Stimulated activated CD4-positive, alpha-beta T cell treated with anti-CD3 and anti-CD28 coated beads, Interleukin-4, amount 100 ng/mL, for 1 hour (primary cell): ENCODE data around the gene RAB40B.

Experiments used
- DNase-seq: peaks from one replicate; pipeline ENCODE4 v3.0.0-alpha.2; 2020

RAB40B gene

DNA sequence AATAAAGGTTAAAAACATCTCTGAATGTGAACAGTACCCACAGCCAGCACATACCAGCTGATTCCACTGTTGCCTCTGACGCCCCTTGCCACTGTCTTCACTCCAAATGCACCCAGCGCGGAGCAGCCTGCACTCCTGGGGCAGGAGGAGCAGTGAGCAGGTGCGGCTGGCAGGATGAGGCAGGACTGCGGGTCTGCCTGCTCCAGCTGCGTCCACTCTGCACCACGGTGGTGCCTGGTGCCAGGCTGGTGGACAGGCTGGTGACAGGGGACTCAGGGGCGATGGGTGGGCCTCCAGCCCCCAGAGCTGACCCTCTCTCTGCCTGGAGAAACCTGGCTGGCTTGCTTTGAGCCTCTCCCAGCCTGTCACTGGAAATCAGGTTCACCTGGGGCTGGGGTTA, 9.4 kb downstream of the RAB40B start:
- no peak for DNase-seq

DNA sequence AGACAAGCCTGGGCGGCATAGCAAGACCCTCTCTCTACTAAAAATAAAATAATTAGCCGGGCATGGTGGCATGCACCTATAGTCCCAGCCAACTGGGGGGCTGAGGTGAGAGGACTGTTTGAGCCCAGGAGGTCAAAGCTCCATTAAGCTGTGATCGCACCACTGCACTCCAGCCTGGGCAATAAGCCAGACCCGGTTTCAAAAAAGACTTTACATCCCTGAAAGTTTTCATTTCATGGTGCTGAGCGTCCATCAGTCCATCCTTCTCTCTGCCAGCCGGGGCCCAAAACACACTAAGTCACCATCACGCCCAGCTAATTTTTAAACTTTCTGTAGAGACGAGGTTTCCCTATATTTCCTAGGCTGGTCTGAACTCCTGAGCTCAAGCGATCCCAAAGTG, 10.6 kb downstream of the RAB40B start:
- no peak for DNase-seq

- DNase-seq = no peak
These were observed 11.1 kb downstream of the RAB40B start for GRCh38 chr17:82687375-82687861.

- DNase-seq = no peak
These were observed 11.9 kb downstream of the RAB40B start for GRCh38 chr17:82686366-82687324.

GRCh38 chr17:82685291-82685690, 13.2 kb downstream of the RAB40B start:
- DNase-seq = no peak

DNA sequence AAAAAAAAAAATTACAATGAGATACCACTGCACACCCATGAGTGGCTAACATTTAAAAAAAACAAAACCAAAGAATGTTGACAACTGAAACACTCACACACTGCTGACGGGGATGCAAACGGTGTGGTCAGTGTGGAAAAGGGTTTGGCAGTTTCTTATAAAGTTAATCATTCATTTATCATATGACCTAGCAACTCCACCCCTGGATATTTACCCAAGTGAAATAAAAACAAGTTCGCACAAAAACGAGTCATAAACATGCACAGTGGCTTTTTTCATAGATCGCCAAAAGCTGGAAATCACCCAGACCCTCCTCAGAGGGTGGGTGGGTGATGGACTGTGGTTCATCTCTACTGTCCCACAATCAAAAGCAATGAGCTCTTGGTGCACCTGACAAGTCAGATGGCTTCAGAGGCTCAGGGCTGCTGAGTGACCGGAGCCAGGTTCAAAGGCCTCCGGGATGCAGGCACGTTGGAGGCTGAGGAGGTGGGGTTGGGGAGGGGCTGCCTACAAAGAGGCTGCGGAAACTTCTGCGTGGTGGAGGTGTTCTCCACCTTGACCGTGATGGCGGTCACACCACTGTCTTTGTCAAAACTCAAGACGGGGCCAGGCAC, 14.2 kb downstream of the RAB40B start:
- no peak for DNase-seq

DNA sequence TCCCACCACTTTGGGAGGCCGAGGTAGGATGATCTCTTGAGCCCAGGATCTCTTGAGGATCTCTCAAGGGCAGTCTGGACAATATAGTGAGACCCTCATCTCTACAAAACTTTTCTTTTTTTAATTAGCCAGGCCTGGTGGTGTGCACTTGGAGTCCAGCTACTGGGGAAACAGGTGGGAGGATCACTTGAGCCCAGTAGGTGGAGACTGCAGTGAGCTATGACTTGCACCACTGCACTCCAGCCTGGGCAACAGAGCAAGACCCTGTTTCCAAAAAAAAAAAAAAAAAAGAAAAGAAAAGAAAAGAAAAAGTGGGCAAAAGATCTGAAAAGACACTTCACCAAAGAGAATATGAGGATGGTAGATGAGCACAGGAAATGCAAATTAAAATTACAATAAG, 15.0 kb downstream of the RAB40B start:
- no peak for DNase-seq

DNA sequence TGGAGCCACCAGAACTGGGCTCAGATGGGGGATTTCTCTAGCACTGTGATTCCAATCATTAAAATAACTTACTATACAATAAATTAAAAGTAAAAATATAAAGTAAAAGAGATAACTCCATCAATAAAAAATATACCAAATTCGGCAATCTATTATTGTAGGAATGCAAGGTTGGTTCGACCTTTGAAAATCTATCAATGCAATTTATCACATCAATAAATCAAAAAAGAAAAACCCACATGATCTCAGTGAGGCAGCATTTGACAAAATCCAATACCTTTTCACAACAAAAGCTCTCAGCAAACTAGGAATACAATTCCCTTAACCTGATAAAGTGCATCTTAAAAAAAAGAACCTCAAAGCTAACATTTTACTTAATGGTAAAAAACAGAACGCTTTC, 17.0 kb downstream of the RAB40B start:
- DNase-seq = no peak

GRCh38 chr17:82679586-82680465, 18.7 kb downstream of the RAB40B start:
- no peak for DNase-seq

DNA sequence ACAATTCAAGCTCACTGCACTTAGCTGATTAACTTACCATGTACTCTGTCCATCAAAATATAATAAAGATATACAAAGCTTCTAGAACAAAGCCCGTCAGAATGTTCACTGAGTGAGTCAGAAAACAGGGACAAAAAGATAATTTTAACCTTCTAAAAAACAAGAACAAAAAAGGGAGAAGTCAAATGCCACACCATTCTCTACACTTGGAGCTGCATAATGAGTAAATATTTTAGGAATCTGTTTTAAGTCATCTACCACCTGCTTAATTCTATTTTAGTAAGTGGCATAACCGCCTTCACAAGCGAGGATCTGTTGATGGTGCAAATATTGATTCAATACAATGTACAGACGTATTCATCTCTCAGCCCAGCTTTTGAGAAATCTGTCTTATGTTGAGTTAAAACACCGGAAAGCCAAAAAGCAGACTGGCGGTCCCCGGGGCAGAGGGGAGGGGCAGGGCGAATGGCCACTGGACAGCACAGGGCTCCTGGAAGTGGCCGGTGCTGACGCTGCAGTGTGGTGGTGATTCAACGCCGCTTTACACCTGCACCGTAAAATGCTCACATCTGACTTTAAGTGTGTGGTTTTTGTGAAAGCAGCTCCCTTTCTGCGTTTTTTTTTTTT, 20.1 kb downstream of the RAB40B start:
- no peak for DNase-seq

- no peak for DNase-seq
These were observed 21.1 kb downstream of the RAB40B start for GRCh38 chr17:82677353-82677925.

- no peak for DNase-seq
These were observed 22.8 kb downstream of the RAB40B start for GRCh38 chr17:82675476-82676245.

DNA sequence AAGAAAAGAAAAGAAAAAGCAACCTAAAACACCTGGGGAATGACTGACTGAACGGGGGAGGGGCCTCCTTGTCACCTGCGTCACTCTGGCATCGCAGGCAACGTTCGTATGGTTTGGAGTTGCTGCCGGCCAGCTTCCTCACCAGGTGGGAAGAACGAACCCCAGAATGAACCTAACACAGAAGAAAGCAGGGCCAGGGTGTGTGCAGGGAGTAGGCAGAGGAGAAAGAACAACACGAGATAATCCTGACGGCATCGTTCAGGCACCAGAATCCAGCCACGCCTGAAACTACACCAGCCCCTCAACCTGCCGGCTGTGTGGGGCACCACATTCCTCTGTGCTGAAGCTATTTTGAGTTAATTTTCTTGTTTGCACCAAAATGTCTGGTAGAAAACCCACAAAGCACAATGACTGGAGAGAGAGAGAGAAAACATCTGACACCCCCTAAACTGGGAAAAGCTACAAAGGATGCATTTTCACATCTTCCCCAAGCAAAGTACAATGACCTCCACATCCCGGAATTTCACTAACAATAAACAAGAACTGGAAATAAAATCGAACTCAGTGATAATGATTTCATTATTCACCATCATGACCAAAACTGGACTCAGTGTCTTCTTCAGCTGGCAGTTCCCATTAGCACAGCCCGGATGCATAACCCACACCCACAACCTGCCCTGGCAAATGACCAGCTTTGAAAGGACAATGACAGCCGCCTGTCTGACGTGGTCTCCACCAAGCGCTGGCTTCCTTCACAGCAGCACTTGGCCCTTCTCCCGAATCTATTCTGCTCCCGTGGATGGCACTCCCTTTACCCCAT, 23.6 kb downstream of the RAB40B start:
- DNase-seq = no peak

DNA sequence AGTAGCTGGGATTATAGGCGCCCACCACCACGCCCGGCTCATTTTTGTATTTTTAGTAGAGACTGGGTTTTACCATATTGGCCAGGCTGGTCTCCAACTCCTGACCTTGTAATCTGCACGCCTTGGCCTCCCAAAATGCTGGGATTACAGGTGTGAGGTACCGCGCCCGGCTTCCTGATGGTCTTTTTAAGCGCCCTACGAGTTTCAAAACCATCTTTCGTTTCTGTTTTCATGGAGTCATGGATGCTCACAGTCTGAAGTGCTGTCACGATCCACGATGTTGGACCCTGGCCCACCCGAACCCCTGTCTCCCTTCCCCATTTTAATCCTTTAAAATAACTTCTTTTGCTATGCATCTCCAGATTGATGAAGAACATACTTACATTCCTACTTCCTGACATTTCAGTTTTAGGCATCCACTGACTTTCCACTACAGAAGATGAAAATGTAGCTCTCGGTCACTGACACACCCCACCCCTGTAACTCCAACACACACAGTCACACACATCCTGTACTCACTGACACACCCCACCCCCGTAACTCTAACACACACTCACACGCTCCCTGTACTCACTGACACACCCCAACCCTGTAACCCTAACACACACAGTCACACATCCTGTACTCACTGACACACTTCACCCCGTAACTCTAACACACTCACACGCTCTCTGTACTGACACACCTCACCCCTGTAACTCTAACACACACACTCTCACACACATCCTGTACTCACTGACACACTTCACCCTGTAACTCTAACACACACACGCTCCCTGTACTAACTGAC, 27.6 kb downstream of the RAB40B start:
- DNase-seq = no peak

DNA sequence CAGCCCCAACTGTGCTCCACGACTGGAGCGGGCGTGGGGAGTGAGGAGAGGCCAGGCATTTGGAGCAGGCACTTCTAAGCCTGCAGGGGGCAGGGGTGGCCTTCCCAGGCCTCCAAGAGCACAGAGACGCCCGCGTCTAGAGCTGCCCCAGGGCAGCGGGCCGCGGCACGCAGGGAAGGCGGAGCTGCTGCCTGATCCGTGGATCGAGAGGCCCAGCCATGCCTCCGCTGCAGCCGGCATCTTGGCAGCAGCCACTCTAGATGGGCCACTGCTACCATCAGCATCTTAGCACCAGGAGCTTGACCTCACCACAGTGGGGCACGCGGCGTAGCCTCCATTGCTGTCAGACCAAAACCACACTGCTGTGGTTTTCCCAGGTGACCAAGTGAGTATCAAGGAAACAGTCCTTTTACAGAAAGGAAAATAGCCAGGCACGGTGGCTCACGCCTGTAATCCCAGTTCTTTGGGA, 29.8 kb downstream of the RAB40B start:
- peak; percentile 42 for DNase-seq

DNA sequence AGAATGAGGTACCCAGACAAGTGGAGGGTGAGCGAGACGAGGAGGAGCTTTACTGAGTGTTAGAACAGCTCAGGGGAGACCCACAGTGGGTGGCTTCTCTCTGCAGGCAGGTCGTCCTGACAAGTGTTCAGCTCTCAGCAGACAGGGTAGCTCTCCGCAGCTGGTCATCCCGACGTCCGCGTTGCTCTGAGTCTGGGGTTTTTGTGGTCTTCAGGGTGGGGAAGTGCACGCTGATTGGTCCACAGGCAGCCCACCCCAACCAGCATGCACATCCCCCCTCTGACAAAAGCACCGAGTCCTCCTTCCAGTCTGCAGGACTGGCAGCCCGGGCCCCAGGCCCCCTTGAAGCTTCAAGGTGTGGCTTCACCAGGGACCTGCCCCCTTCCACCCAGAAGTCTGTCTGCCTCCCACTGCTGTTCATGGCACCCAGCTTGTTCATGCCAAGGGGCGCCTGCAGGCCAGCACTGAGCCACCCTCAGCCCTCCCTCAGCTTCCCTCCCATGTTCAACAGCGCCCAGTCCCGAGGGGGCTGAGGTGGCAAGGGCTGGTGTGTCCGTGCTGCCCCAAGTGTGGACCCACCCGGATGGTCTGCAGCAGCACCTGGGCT, 30.4 kb downstream of the RAB40B start:
- DNase-seq = no peak

- no peak for DNase-seq
These were observed 30.9 kb downstream of the RAB40B start for GRCh38 chr17:82667668-82668000.

DNA sequence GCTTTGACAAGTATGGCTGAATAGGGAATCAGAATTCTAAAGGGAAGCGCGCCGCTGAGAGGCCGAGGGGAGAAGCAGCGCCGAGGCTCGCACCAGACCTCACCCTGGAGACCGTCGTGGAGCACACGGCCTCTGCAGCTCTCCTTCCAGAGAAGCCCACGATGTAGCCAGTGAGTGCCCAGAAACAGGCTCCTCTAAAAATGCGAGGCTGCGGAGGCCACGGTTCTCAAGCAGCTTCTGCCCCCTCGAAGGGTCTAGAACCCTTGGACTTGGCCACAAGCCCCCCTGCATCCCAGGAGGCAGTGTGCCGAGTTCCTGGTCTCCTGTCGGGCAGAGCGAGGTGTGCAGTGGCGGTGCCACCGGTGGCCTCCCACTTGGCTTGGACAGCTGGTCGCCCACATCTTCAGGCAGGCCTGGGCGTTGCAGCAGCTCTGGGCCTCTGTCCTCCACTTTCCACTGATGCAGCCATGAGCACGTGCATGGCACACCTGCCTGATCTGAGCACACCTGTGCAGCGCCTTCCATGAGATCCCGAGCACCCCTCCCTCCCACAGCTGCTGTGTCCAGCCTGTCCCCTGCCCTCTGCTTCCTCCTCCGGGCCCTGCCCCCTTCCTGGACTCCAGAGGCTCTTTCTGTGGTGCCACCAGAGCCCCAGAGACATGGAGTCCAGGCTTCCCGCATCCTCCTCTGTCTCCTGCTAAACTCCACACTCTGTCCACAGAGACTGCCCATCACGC, 31.4 kb downstream of the RAB40B start:
- DNase-seq = no peak

- DNase-seq = no peak
These were observed 32.6 kb downstream of the RAB40B start for GRCh38 chr17:82665891-82666290.
